DMS79 treated with DMSO at 0.1 percent for 48 hours (cell line): ENCODE measurements around the gene TRIM33.
"Not testable (repeated sequence)": the region's sequence is repeated elsewhere in the genome, so short reads cannot be mapped to it uniquely, and the experiment has no call there.

Experiments
- DNase-seq: peaks from one replicate; lab custom pipeline; 2025; lab: John Stamatoyannopoulos, UW

The TRIM33 gene

GRCh38 chr1:114418948-114419347, 92.1 kb downstream of the TRIM33 start:
- DNase-seq, result not testable (repeated sequence)

GRCh38 chr1:114397601-114398000, 113.4 kb downstream of the TRIM33 start:
- no peak for DNase-seq

- DNase-seq, result no peak
Measured at GRCh38 chr1:114395863-114396262, 115.1 kb downstream of the TRIM33 start.

- no peak for DNase-seq
Measured at GRCh38 chr1:114390960-114391359, 120.0 kb downstream of the TRIM33 start.

GRCh38 chr1:114390361-114390760, 120.6 kb downstream of the TRIM33 start:
- DNase-seq, result no peak

- no peak for DNase-seq
Measured at GRCh38 chr1:114388432-114389003, 122.5 kb downstream of the TRIM33 start.

GRCh38 chr1:114387585-114387984, 123.4 kb downstream of the TRIM33 start:
- DNase-seq, result not testable (repeated sequence)

- no peak for DNase-seq
Measured at GRCh38 chr1:114387010-114387360, 124.0 kb downstream of the TRIM33 start.

- no peak for DNase-seq
Measured at GRCh38 chr1:114386129-114387009, 124.6 kb downstream of the TRIM33 start.

GRCh38 chr1:114384922-114385321, 126.1 kb downstream of the TRIM33 start:
- no peak for DNase-seq

- DNase-seq, result no peak
Measured at GRCh38 chr1:114379987-114380386, 131.0 kb downstream of the TRIM33 start.

- no peak for DNase-seq
Measured at GRCh38 chr1:114379358-114379757, 131.6 kb downstream of the TRIM33 start.

GRCh38 chr1:114377356-114377755, 133.6 kb downstream of the TRIM33 start:
- DNase-seq, result no peak

GRCh38 chr1:114369930-114370329, 141.1 kb downstream of the TRIM33 start:
- DNase-seq, result no peak

GRCh38 chr1:114369266-114369919, 141.6 kb downstream of the TRIM33 start:
- not testable (repeated sequence) for DNase-seq

GRCh38 chr1:114368560-114369255, 142.3 kb downstream of the TRIM33 start:
- no peak for DNase-seq

GRCh38 chr1:114367810-114368209, 143.2 kb downstream of the TRIM33 start:
- DNase-seq, result no peak

- not testable (repeated sequence) for DNase-seq
Measured at GRCh38 chr1:114363230-114363629, 147.8 kb downstream of the TRIM33 start.

- no peak for DNase-seq
Measured at GRCh38 chr1:114359791-114360190, 151.2 kb downstream of the TRIM33 start.

- no peak for DNase-seq
Measured at GRCh38 chr1:114355240-114355639, 155.8 kb downstream of the TRIM33 start.

GRCh38 chr1:114353262-114353661, 157.7 kb downstream of the TRIM33 start:
- DNase-seq, result peak; percentile 79

- DNase-seq, result peak; percentile 71
Measured at GRCh38 chr1:114352797-114353196, 158.2 kb downstream of the TRIM33 start.
